Spleen (tissue), 7 donors: ENCODE results near the gene ERVK3-1.

ENCODE experiments used
- CTCF ChIP-seq, 11 experiments: fragments of 200-600 bp in 7 of 11; fragments of 450-650 bp in 4 of 11; sonication (generic) in 4 of 11; IDR thresholded peaks in 8 of 11; conservative IDR thresholded peaks in 3 of 11; 1 replicate in 7 of 11; 2 replicates in 4 of 11; pipeline versions ENCODE4 v1.4.0 to v1.8.0; 2016 to 2021; ENCODE audit warnings: antibody characterized with exemption in 11 of 11, inconsistent platforms in 4 of 11, mild to moderate bottlenecking in 1 of 11
- POLR2A ChIP-seq, 3 donors: fragments of 450-650 bp; IDR thresholded peaks; one replicate each; pipeline ENCODE4 v1.5.1; 2017; ENCODE audit warnings: antibody characterized with exemption in 3 of 3, mild to moderate bottlenecking in 1 of 3
- donor health status: DM: no; HTN: no; CAD: no; lungs with moderate emphysema.
- donor health status: DM: no; HTN: no; CAD: no.
- donor health status: DM: no; HTN: no; CAD: no.

GRCh38 chr19:58351558-58351878, 46.3 kb downstream of the ERVK3-1 start:
- no peak for TF ChIP-seq CTCF (IDR thresholded peaks at IDR 0.05 in 8 of 11, conservative IDR thresholded peaks at IDR 0.05 in 3 of 11)
- no peak for TF ChIP-seq POLR2A (IDR thresholded peaks at IDR 0.05)
